ENCODE results near the gene YIPF4. TPM values are rescaled to one million over a fixed set of nuclear protein-coding genes. Genes with fewer than 3 reads are reported as not detected.
A peak's percentile ranks its signal among the peaks of the same experiment; 100 is the strongest.

YIPF4 gene
- total RNA-seq (10 to 100 TPM; 10.6 to 69.3 (median 38.2) TPM), polyA plus RNA-seq (10 to 100 TPM in 1 of 3 donors, 1 to 10 TPM in 2; 8.4 to 26.5 (median 8.7) TPM)
- long read RNA-seq, donor 1, full-length matches to known transcripts: 25 of 39 reads
- long read RNA-seq, donor 1, partial matches to known transcripts: 14 of 39 reads
- long read RNA-seq, donor 1, other reads (novel, unspliced or antisense): 0 of 39 reads
- long read RNA-seq, donor 2, full-length matches to known transcripts: 23 of 23 reads
- long read RNA-seq, donor 2, partial matches to known transcripts: 0 of 23 reads
- long read RNA-seq, donor 2, other reads (novel, unspliced or antisense): 0 of 23 reads
- long read RNA-seq, donor 3, full-length matches to known transcripts: 22 of 43 reads
- long read RNA-seq, donor 3, partial matches to known transcripts: 21 of 43 reads
- long read RNA-seq, donor 3, other reads (novel, unspliced or antisense): 0 of 43 reads
- long read RNA-seq, donor 4, full-length matches to known transcripts: 57 of 61 reads
- long read RNA-seq, donor 4, partial matches to known transcripts: 1 of 61 reads
- long read RNA-seq, donor 4, other reads (novel, unspliced or antisense): 3 of 61 reads
- long read RNA-seq, donor 5, full-length matches to known transcripts: 49 of 59 reads
- long read RNA-seq, donor 5, partial matches to known transcripts: 4 of 59 reads
- long read RNA-seq, donor 5, other reads (novel, unspliced or antisense): 6 of 59 reads
- long read RNA-seq, donor 6, full-length matches to known transcripts: 25 of 36 reads
- long read RNA-seq, donor 6, partial matches to known transcripts: 3 of 36 reads
- long read RNA-seq, donor 6, other reads (novel, unspliced or antisense): 8 of 36 reads
- long read RNA-seq, donor 7, full-length matches to known transcripts: 14 of 14 reads
- long read RNA-seq, donor 7, partial matches to known transcripts: 0 of 14 reads
- long read RNA-seq, donor 7, other reads (novel, unspliced or antisense): 0 of 14 reads
- long read RNA-seq, donor 8, full-length matches to known transcripts: 37 of 37 reads
- long read RNA-seq, donor 8, partial matches to known transcripts: 0 of 37 reads
- long read RNA-seq, donor 8, other reads (novel, unspliced or antisense): 0 of 37 reads
- long read RNA-seq, donor 9, full-length matches to known transcripts: 29 of 38 reads
- long read RNA-seq, donor 9, partial matches to known transcripts: 9 of 38 reads
- long read RNA-seq, donor 9, other reads (novel, unspliced or antisense): 0 of 38 reads
- long read RNA-seq, donor 10, full-length matches to known transcripts: 11 of 11 reads
- long read RNA-seq, donor 10, partial matches to known transcripts: 0 of 11 reads
- long read RNA-seq, donor 10, other reads (novel, unspliced or antisense): 0 of 11 reads

- H3K36me3 ChIP-seq (replicated peaks in 1 of 2): peaks cover 0 to 6% of the 10 kb centered on the region in 2 donors
- TF ChIP-seq, protein P1, sequence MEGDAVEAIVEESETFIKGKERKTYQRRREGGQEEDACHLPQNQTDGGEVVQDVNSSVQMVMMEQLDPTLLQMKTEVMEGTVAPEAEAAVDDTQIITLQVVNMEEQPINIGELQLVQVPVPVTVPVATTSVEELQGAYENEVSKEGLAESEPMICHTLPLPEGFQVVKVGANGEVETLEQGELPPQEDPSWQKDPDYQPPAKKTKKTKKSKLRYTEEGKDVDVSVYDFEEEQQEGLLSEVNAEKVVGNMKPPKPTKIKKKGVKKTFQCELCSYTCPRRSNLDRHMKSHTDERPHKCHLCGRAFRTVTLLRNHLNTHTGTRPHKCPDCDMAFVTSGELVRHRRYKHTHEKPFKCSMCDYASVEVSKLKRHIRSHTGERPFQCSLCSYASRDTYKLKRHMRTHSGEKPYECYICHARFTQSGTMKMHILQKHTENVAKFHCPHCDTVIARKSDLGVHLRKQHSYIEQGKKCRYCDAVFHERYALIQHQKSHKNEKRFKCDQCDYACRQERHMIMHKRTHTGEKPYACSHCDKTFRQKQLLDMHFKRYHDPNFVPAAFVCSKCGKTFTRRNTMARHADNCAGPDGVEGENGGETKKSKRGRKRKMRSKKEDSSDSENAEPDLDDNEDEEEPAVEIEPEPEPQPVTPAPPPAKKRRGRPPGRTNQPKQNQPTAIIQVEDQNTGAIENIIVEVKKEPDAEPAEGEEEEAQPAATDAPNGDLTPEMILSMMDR (IDR thresholded peaks at IDR 0.05): no peak
- peak in 1 of 2 donors; percentile 48 for TF ChIP-seq POLR2A (IDR thresholded peaks at IDR 0.05)
- intact Hi-C loops (cut with DNase I): no loop called here
- peak within 1 kb of the TSS in 4 of 5 donors; percentile 66 to 88 (median 76) for H3K27ac ChIP-seq
- H3K4me1 ChIP-seq (replicated peaks in 1 of 2): peaks cover 0 to 21% of the 10 kb centered on the region in 2 donors
- no peaks in the 10 kb centered on the region for H3K27me3 ChIP-seq
- H3K4me3 ChIP-seq: peak within 1 kb of the TSS; percentile 84 to 100 (median 97)
- no peaks in the 10 kb centered on the region for H3K9me3 ChIP-seq (replicated peaks in 1 of 3)
- DNase-seq: peak; percentile 84 to 97 (median 88)
- 0 to 1% (median 0%) methylated on average over 23 to 59 of the region's 59 CpGs for WGBS, 4 donors
Observed at GRCh38 chr2:32277674-32278477, at the start of gene YIPF4. Gene YIPF4 (plus strand): TSS chr2:32277904. CDS start chr2:32278156, 252 bp downstream.

DNA sequence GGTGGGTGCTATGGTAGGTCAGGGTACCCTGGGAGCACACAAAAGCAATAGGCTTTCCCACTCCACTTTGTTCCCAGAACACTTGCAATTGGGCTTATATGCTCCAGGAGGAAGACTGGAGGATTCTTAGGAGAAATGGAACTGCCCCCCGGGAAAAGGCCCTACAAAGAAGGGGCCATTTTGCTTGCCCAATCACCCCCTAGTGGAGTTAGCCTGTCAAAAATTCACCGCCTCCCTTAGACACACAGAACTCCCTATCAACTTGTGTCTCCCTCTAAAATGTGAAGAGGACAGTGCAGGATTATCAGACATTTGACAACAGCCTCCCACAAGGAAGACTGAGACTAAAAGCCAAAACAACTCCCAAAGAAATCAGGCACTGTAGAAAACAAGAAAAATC lies 49.5 kb upstream of the YIPF4 start:
- no peaks in the 10 kb centered on the region for H3K9me3 ChIP-seq (replicated peaks in 1 of 3)
- intact Hi-C loops (cut with DNase I): no loop called here
- DNase-seq: no peak

DNA sequence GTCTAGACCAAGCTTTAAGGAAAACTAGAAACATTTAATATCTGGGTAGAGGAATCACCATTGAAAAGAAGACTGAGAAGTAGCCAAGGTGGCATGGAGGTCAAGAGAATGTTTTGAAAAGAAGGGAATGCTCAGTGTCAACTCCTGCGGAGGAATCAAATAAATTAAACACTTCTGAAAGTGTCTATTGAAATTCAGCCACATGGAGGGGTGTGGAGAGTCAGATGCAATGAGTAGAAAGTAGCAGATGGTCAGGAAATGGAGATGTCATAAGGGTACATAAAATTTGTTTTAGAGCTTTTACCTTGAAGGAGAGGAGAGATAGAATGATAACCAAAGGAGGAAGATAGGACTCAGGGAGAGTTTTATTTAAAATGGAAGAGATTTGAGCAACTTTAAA lies 48.1 kb upstream of the YIPF4 start:
- no peak for TF ChIP-seq POLR2A (IDR thresholded peaks at IDR 0.05)
- Histone ChIP-seq H3K9me3 (replicated peaks in 1 of 3) (no peaks in the 10 kb centered on the region), H3K27me3 (no peaks in the 10 kb centered on the region), H3K4me1 (replicated peaks in 1 of 2) (no peaks in the 10 kb centered on the region), H3K27ac (no peak overlapping the region), H3K4me3 (no peak overlapping the region), H3K36me3 (replicated peaks in 1 of 2) (no peaks in the 10 kb centered on the region)
- WGBS, 4 donors: 21 to 44% (median 36%) methylated on average over 1 of the region's 1 CpG
- DNase-seq: no peak
- intact Hi-C loops (cut with DNase I): no loop called here

More for the DNA sequence above, 49.5 kb upstream of the YIPF4 start:
- 79 to 89% (median 86%) methylated on average over 2 of the region's 2 CpGs for WGBS, 4 donors
- Histone ChIP-seq H3K4me3 (no peak overlapping the region), H3K36me3 (replicated peaks in 1 of 2) (peaks cover 0 to 10% of the 10 kb centered on the region in 2 donors), H3K27me3 (no peaks in the 10 kb centered on the region), H3K4me1 (replicated peaks in 1 of 2) (no peaks in the 10 kb centered on the region), H3K27ac (no peak overlapping the region)
- TF ChIP-seq, protein P1 (IDR thresholded peaks at IDR 0.05): no peak
- TF ChIP-seq POLR2A (IDR thresholded peaks at IDR 0.05): no peak

- 86 to 92% (median 90%) methylated on average over 4 of the region's 4 CpGs for WGBS, 4 donors
- Histone ChIP-seq H3K27ac (no peak overlapping the region), H3K4me3 (no peak overlapping the region), H3K4me1 (replicated peaks in 1 of 2) (no peaks in the 10 kb centered on the region), H3K27me3 (no peaks in the 10 kb centered on the region), H3K9me3 (replicated peaks in 1 of 3) (no peaks in the 10 kb centered on the region), H3K36me3 (replicated peaks in 1 of 2) (no peaks in the 10 kb centered on the region)
- TF ChIP-seq POLR2A (IDR thresholded peaks at IDR 0.05): no peak
- TF ChIP-seq, protein P1 (IDR thresholded peaks at IDR 0.05): no peak
- no peak for DNase-seq
- intact Hi-C loops (cut with DNase I): no loop called here
Observed at GRCh38 chr2:32231959-32232358, 45.7 kb upstream of the YIPF4 start.

Data from adrenal gland (tissue), 19 donors.